Tibial nerve (tissue), 4 donors: ENCODE measurements around the gene FYCO1. TPM values are rescaled to one million over a fixed set of nuclear protein-coding genes. Genes with fewer than 3 reads are reported as not detected.
A peak's percentile ranks its signal among the peaks of the same experiment; 100 is the strongest.

Experiments used
- DNase-seq, 2 donors: peaks; one replicate each; pipeline ENCODE4 v3.0.0-alpha.2; 2019; ENCODE audit warnings: low spot score in 2 of 2
- H3K27ac ChIP-seq, 4 donors: fragments of 200-600 bp; sonication (generic) in 3 of 4; one replicate each; pipeline ENCODE4 v1.5.1; 2017 to 2019; ENCODE audit warnings: mild to moderate bottlenecking in 1 of 4
- H3K27me3 ChIP-seq, 2 donors: fragments of 200-600 bp; sonication (generic) in 1 of 2; one replicate each; pipeline versions ENCODE4 v1.5.1 to v1.6.0; 2017 to 2019
- H3K36me3 ChIP-seq, 3 donors: fragments of 200-600 bp; sonication (generic); one replicate each; pipeline ENCODE4 v1.5.1; 2018 to 2019
- H3K4me1 ChIP-seq, 4 donors: fragments of 200-600 bp; sonication (generic) in 3 of 4; one replicate each; pipeline ENCODE4 v1.5.1; 2017 to 2019
- H3K4me3 ChIP-seq, 4 donors: fragments of 200-600 bp; sonication (generic) in 3 of 4; one replicate each; pipeline ENCODE4 v1.5.1; 2017 to 2019; ENCODE audit warnings: mild to moderate bottlenecking in 1 of 4, moderate library complexity in 1 of 4
- H3K9me3 ChIP-seq, 4 donors: fragments of 200-600 bp; sonication (generic) in 3 of 4; one replicate each; pipeline ENCODE4 v1.5.1; 2017 to 2019
- CTCF ChIP-seq, 5 experiments: fragments of 200-600 bp in 3 of 5; fragments of 450-650 bp in 2 of 5; sonication (generic) in 3 of 5; IDR thresholded peaks; one replicate each; pipeline ENCODE4 v1.5.1; 2016 to 2019; ENCODE audit warnings: antibody characterized with exemption in 5 of 5, mild to moderate bottlenecking in 3 of 5, moderate library complexity in 2 of 5
- EP300 ChIP-seq, 2 donors: sonication (generic); formaldehyde crosslinking; IDR thresholded peaks; one replicate each; pipeline ENCODE4 v1.6.1; 2017; ENCODE audit warnings: antibody characterized with exemption in 2 of 2, mild to moderate bottlenecking in 1 of 2
- POLR2A ChIP-seq, 2 donors: fragments of 450-650 bp; IDR thresholded peaks; one replicate each; pipeline ENCODE4 v1.6.1; 2017; ENCODE audit warnings: antibody characterized with exemption in 2 of 2, mild to moderate bottlenecking in 2 of 2, moderate library complexity in 2 of 2
- WGBS, 2 donors: methylation state at CpG; one replicate each; pipeline ENCODE4 v1.1.5; 2018; 5-methylcytosine and 5-hydroxymethylcytosine counted together
- total RNA-seq, 4 donors: library from RNA; depleted of rRNA; stranded (reverse); fragments of >200 nt; gene quantifications; one replicate each; pipeline ENCODE4 v1.1.0, GENCODE V29; 2016

FYCO1 gene
- total RNA-seq, 4 donors from 2014 or later: 61.7 to 85.2 (median 67.9) TPM

DNA sequence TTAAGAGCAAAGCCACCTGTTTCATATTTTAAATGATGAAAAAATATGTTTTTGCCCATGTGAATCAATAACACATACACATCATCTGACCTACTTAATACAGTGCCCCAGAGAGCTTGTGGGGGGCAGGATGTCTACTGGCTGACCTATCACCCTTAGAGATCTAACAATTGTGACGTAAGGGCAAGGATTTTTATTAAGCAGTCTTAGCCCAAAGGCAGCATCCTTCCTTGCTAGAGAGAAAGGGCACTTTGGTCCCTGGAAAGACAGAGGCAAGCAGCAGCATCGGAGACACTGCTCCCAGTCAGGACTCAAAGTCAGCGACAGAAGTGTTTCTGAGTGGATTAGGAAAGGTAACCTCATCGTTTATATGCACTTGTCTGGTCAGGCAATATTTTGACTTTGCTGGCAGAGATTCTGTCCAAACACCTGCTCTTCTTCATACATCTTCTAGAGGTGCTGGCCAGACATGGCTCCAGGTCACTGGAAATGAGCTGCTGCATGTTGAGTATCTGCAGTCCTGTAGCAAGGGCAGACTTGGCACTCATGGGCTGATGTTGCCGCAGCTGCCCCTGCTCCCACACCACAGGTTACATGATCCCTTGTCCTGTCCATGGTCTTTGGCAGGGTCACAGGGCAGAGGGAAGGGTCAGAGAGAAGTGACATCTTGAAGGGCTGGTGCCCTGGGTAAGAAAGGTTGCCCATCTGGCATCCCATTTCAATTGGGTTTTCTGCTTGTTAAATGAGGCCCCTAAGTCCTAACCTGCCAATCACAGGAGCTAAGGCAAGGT is 50.6 kb downstream of the FYCO1 start:
- Histone ChIP-seq H3K4me3 (no peak overlapping the region), H3K4me1 (no peaks in the 10 kb centered on the region), H3K9me3 (peaks cover 0 to 6% (median 0%) of the 10 kb centered on the region in 4 donors), H3K27me3 (no peaks in the 10 kb centered on the region), H3K27ac (no peak overlapping the region), H3K36me3 (peaks cover 0 to 92% (median 5%) of the 10 kb centered on the region in 3 donors)
- WGBS, 2 donors: 87 to 89% methylated on average over 5 of the region's 5 CpGs
- DNase-seq: no peak
- TF ChIP-seq EP300 (IDR thresholded peaks at IDR 0.05): no peak
- TF ChIP-seq POLR2A (IDR thresholded peaks at IDR 0.05): no peak
- no peak for TF ChIP-seq CTCF (IDR thresholded peaks at IDR 0.05)

- TF ChIP-seq POLR2A (IDR thresholded peaks at IDR 0.05) (no peak), CTCF (IDR thresholded peaks at IDR 0.05) (no peak), EP300 (IDR thresholded peaks at IDR 0.05) (no peak)
- peaks cover 0 to 76% (median 0%) of the 10 kb centered on the region in 3 donors for H3K36me3 ChIP-seq
- H3K4me3 ChIP-seq: no peak within 1 kb of the TSS
- no peaks in the 10 kb centered on the region for H3K27me3 ChIP-seq
- H3K4me1 ChIP-seq: peaks cover 0 to 7% (median 0%) of the 10 kb centered on the region in 4 donors
- WGBS, 2 donors: 91 to 95% methylated on average over 8 of the region's 8 CpGs
- peak within 1 kb of the TSS in 1 of 4 donors; percentile 40 for H3K27ac ChIP-seq
- H3K9me3 ChIP-seq: peaks cover 0 to 6% (median 0%) of the 10 kb centered on the region in 4 donors
- no peak for DNase-seq
Measured at GRCh38 chr3:45943207-45943846, 52.3 kb downstream of the FYCO1 start, which contains the start of gene CXCR6. TSS of gene CXCR6 (plus strand) at chr3:45943464. CDS start at chr3:45946482, 3,018 bp downstream.

DNA sequence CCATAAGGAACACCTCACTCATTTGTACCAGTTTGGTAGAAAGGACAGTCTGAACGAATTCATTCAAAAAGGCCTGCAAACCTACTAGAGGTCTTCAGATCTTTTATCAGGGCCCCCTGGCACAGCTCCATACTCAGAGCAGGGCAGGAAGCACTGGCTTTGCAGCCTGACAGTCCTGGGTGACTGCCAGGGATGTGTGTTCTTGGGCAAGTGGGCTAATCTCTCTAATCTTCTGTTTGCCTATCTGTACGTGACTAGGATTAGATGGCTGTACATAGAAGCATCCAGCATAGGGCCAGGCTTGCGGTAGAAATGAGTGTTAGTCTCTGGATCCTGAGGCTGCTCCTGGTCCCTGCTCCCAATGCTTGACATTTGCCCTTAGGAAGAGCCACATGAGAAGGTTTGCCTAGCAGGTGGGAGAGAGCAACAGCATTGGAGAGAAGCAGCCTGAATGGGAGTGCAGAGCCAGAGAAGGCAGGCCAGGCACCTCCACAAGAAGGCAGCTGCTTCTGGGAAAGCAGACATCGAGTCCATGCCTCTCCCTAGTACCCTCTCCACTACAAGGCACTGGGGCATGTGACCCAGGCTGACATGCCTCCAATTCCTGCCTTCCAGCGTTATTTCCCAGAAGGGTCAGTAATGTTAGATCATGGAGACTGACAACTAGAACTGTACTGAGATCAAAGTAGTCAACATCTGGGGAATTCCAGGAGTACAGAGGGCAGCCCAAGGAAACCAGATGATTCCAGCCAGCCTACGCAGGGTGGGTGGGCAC is 53.4 kb downstream of the FYCO1 start:
- Histone ChIP-seq H3K4me1 (peaks cover 0 to 7% (median 0%) of the 10 kb centered on the region in 4 donors), H3K9me3 (peaks cover 0 to 6% (median 0%) of the 10 kb centered on the region in 4 donors), H3K36me3 (peaks cover 0 to 74% (median 0%) of the 10 kb centered on the region in 3 donors), H3K27me3 (no peaks in the 10 kb centered on the region), H3K4me3 (no peak overlapping the region), H3K27ac (no peak overlapping the region)
- WGBS, 2 donors: 67 to 79% methylated on average over 5 of the region's 6 CpGs
- TF ChIP-seq CTCF (IDR thresholded peaks at IDR 0.05): no peak
- TF ChIP-seq POLR2A (IDR thresholded peaks at IDR 0.05): no peak
- TF ChIP-seq EP300 (IDR thresholded peaks at IDR 0.05): no peak
- DNase-seq: no peak

DNA sequence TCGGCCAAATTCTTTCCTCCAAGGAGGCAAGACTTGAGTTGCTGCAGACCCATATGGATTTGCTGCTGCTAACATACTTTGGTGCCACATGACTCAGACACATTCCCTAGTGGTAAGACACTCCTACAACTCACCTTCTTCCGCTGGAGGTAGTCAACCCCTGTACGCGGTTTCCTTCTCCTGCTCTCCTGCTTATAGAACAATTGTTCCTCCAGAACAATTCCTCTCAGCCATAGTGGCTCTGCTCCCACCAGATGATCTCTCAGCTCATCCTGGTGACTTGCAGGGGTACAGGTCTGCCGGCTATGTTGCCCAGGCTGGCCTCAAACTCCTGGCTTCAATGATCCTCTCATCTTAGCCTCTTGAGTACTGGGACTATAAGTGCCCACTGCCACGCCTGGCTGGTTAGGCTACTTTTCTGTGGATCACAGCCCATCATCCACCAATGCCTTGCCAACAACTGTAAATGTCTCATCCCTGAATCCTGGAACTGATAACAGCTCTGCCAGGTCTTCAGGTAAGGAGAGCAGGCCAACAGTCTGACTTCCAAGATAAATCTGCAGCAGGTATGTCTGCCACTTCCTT is 54.8 kb downstream of the FYCO1 start:
- H3K4me1 ChIP-seq: peaks cover 0 to 7% (median 0%) of the 10 kb centered on the region in 4 donors
- no peak overlapping the region for H3K4me3 ChIP-seq
- H3K36me3 ChIP-seq: peaks cover 0 to 74% (median 0%) of the 10 kb centered on the region in 3 donors
- peaks cover 0 to 6% (median 0%) of the 10 kb centered on the region in 4 donors for H3K9me3 ChIP-seq
- DNase-seq: no peak
- H3K27me3 ChIP-seq: no peaks in the 10 kb centered on the region
- no peak overlapping the region for H3K27ac ChIP-seq
- TF ChIP-seq CTCF (IDR thresholded peaks at IDR 0.05): no peak
- no peak for TF ChIP-seq POLR2A (IDR thresholded peaks at IDR 0.05)
- TF ChIP-seq EP300 (IDR thresholded peaks at IDR 0.05): no peak
- WGBS, 2 donors: 86 to 91% methylated on average over 6 of the region's 6 CpGs
